Choroid plexus epithelial cell (primary cell): ENCODE data around the gene G6PD.

ENCODE experiments used
- DNase-seq: peaks from one replicate; pipeline ENCODE4 v3.0.0-alpha.2; 2010; ENCODE audit warnings: low read depth
- H3K4me3 ChIP-seq: 2 replicates; pipeline ENCODE4 v1.5.1; 2011; ENCODE audit warnings: low read depth, mild to moderate bottlenecking, control low read depth, low read length, moderate library complexity
- TF ChIP-seq, protein P1 (sequence below): conservative IDR thresholded peaks from 2 replicates; pipeline ENCODE4 v1.5.1; 2011; ENCODE audit warnings: low read depth, mild to moderate bottlenecking, control low read depth, inconsistent platforms, low read length, moderate library complexity

The G6PD gene

DNA sequence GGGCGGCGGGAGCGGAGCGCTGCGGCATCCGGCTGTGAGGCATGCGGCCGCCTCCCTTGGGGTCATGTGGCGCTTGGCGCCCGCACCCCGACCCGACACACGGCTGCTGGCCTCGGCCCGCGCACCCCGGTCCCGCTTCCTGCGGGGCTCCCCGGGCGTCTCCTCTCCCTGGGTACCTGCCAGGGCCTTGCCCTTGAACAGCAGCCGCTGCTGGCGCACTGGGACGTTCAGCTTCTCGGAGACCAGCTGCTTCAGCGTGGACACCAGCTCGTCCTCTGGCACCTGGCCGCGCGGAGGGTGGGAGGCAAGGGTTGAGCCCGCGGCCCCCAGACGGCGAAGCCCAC lies 60.6 kb downstream of the G6PD start:
- no peak for DNase-seq
- TF ChIP-seq, protein P1, sequence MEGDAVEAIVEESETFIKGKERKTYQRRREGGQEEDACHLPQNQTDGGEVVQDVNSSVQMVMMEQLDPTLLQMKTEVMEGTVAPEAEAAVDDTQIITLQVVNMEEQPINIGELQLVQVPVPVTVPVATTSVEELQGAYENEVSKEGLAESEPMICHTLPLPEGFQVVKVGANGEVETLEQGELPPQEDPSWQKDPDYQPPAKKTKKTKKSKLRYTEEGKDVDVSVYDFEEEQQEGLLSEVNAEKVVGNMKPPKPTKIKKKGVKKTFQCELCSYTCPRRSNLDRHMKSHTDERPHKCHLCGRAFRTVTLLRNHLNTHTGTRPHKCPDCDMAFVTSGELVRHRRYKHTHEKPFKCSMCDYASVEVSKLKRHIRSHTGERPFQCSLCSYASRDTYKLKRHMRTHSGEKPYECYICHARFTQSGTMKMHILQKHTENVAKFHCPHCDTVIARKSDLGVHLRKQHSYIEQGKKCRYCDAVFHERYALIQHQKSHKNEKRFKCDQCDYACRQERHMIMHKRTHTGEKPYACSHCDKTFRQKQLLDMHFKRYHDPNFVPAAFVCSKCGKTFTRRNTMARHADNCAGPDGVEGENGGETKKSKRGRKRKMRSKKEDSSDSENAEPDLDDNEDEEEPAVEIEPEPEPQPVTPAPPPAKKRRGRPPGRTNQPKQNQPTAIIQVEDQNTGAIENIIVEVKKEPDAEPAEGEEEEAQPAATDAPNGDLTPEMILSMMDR: no peak

DNA sequence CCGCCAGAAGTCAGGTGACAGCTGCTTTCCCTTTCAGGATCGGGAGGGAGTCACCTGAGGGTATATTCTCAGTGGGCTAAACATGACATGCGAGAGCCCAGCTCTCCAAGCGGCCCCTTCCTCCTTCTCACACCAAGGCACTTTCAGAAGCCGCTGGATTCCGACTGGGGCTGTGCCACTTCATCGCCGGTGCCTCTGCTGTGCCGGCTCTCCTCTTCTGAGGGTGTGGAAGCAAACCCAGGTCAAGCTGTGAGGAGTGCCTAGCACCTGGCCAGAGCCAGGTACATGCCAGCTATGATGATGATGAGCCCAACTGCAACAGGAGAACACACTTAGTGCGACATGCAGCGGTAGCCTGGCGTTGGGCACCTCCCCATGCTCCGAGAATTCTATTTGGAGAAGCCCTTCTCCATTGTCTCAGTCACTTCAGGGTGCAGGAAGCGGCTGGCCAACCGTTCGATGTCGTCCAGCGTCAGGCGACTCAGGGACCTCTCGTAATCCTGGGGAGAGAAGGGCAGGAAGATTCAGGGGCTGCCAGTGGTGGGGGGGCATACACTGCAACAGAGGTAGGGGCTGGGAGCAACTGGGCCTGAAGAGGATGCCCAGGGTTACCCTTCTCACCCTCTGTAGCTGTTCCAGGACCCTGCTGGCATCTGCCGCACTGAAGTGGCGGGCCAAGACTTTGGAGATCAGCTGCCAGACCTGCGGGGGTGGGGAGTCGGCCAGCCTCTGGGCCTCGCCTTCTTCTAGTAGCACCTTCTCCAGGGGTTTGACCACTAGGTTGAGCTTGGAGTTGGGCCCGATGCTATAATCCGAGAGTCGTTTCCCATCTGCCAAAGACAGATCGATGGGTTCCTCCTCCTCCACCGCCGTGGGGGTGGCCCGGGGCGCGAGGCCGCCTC lies 61.2 kb downstream of the G6PD start:
- H3K4me3 ChIP-seq: peak overlapping the region; percentile 61
- TF ChIP-seq, protein P1: no peak
- no peak for DNase-seq

More for the DNA sequence above, 60.6 kb downstream of the G6PD start:
- H3K4me3 ChIP-seq: peak overlapping the region; percentile 61

DNA sequence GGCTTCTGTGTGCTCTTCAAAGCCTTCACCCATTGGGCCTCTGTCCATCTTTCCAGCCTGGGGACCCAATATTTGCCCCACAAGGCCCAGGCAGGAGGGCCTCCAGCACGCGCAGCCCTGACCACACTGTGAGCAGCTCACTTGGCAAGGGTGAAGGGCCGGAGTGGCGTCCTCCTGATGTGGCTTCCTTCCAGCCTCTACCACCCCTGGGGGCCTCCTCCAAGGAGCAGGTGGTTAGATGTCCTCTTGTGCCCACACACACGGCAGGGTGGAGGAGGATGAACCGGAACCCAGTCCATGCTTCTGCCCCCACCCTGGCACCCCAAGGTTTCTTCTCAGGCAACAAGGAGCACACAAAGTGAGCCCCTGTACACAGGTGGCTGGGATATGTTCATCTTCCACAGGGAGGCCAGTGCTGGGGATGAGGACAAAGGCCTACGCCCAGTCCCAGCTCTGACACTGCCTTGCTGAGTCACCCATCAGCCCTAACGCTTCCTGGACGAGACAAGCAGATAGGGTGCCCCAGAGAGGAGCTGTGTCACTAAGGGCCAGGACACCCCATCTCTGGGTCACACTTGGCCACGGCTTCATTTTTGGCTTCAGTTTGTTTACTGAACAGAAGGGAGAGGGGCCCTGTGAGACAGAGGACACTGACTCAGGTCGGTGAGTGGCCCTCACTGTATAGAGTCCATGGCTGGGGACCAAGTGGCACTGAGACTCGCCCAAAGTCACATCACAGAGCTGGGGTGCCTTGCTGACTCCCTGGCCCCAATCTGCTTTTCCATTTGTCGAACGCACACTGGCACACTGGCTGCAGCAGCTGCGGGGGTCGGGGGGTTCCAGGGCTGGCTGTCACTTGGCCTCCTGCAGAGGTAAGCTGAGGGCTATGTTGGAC lies 62.1 kb downstream of the G6PD start:
- H3K4me3 ChIP-seq: no peak overlapping the region
- TF ChIP-seq, protein P1: no peak
- no peak for DNase-seq

DNA sequence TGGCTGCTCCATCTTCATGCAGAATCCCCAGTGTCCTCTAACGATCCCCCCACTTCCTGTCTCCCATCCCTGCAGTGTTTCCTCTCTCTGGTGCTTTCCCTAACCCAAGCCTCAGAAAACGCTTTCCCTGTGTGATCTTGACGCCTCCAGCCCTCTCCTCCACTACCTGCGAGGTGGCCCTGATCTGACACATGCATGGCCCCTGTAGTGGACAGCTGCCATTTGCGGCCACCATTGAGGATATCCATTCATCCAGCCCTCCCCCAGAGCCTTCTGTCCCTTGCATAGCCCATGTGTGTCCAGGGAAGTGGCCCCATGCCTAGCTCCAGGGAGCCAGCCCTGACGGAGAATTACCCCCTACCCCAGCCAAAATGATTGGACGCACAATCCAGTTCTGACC lies 63.3 kb downstream of the G6PD start:
- TF ChIP-seq, protein P1: no peak
- no peak for DNase-seq

DNA sequence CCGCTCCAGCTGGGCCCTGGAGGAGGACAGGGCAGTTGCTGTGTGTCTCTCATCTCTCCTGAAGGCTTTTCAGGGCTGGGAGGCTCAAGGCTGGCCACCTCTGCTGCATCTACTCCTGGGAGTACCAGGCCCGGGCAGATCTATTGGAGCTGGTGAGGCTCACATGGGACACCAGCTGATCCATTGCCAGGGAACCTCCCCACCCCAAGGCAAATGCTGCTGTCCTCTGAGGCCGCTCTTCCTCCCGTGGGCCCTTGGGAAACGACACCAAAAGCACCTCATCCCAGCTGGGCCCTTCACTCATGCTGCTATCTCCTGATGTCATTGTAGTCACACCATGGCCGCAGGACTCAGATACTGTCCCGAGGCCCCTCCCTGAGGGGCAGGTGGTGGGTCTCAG lies 63.9 kb downstream of the G6PD start:
- no peak for DNase-seq
- TF ChIP-seq, protein P1: no peak
- no peak overlapping the region for H3K4me3 ChIP-seq

More for the DNA sequence above, 63.3 kb downstream of the G6PD start:
- H3K4me3 ChIP-seq: no peak overlapping the region

DNA sequence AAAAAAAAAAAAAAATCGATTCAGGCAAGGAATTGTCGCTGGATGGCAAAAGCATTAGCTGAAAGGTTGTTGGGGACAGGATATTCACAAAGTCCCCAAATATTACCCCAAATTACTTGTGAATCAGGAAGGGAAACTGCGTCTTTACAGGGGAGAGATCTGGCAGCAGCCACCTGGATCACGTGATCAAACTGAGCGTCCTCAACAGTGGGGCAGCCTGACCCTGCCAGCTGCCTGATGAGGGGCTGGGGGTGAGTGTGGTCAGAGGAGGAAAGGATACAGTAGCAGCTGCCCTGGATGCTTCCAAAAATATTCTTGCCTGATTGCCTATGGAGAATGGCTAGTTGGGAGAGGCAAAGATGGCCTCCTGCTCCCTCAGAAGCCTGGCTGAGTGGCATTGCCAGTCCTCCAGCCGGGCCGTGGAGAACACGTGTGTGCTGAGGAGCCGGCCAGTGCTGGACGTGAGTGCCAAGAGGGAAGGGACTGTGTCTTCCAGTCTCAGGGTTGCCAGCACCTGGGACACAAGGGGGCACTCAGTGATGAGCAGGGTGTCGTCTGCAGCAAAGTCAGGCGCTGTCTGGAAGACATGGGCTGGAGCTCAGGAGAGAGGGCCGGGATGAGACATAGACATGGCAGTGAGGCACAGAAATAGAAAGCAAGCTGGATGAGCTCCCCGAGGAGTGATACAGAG lies 64.6 kb downstream of the G6PD start:
- DNase-seq: no peak
- H3K4me3 ChIP-seq: no peak overlapping the region
- TF ChIP-seq, protein P1: no peak
